Sigmoid colon (tissue), 7 donors: ENCODE results near the gene PXDN. TPM values are rescaled to one million over a fixed set of nuclear protein-coding genes. Genes with fewer than 3 reads are reported as not detected.

ENCODE experiments used
- DNase-seq: peaks from one replicate; pipeline ENCODE4 v3.0.0-alpha.2; 2019
- H3K27ac ChIP-seq, 4 donors: fragments of 200-600 bp; sonication (generic); one replicate each; pipeline ENCODE4 v1.5.1; 2016 to 2019; ENCODE audit warnings: mild to moderate bottlenecking in 1 of 4
- H3K27me3 ChIP-seq, 3 donors: fragments of 200-600 bp; sonication (generic); one replicate each; pipeline ENCODE4 v1.5.1; 2019; ENCODE audit warnings: mild to moderate bottlenecking in 1 of 3
- H3K36me3 ChIP-seq, 4 donors: fragments of 200-600 bp; sonication (generic); one replicate each; pipeline ENCODE4 v1.5.1; 2016 to 2019
- H3K4me1 ChIP-seq, 4 donors: fragments of 200-600 bp; sonication (generic); one replicate each; pipeline ENCODE4 v1.5.1; 2017 to 2019
- H3K4me3 ChIP-seq, 4 donors: fragments of 200-600 bp; sonication (generic); one replicate each; pipeline ENCODE4 v1.5.1; 2017 to 2019; ENCODE audit warnings: mild to moderate bottlenecking in 2 of 4, moderate library complexity in 1 of 4
- H3K9me3 ChIP-seq, 4 donors: fragments of 200-600 bp in 3 of 4; sonication (generic) in 3 of 4; one replicate each; pipeline versions ENCODE4 v1.5.1 to v1.6.1; 2013 to 2019
- CTCF ChIP-seq, 4 experiments: fragments of 450-650 bp in 3 of 4; fragments of 200-600 bp in 1 of 4; IDR thresholded peaks; one replicate each; pipeline ENCODE4 v1.5.1; 2016 to 2019; ENCODE audit warnings: antibody characterized with exemption in 4 of 4, mild to moderate bottlenecking in 3 of 4, moderate library complexity in 2 of 4
- EP300 ChIP-seq, 4 donors: sonication (generic); formaldehyde crosslinking; IDR thresholded peaks; one replicate each; pipeline ENCODE4 v1.6.1; 2017; ENCODE audit warnings: antibody characterized with exemption in 4 of 4
- POLR2A ChIP-seq, 2 donors: fragments of 450-650 bp; IDR thresholded peaks; one replicate each; pipeline ENCODE4 v1.6.1; 2016; ENCODE audit warnings: antibody characterized with exemption in 2 of 2, mild to moderate bottlenecking in 2 of 2, moderate library complexity in 2 of 2
- POLR2AphosphoS5 ChIP-seq, 4 donors: sonication (generic); formaldehyde crosslinking; IDR thresholded peaks; one replicate each; pipeline ENCODE4 v1.6.1; 2017; ENCODE audit warnings: antibody characterized with exemption in 4 of 4
- WGBS, 2 donors: extraction: QIAGEN DNeasy Blood & Tissue Kit; methylation state at CpG; one replicate each; pipeline ENCODE4 v1.1.7; 2013; 5-methylcytosine and 5-hydroxymethylcytosine counted together
- intact Hi-C: fragments of 100-400 bp; cut with DNase I; formaldehyde crosslinking; loops from one replicate; pipeline ENCODE4 v1.15.1; 2023
- polyA plus RNA-seq, 3 donors: library from polyadenylated mRNA; stranded (reverse); fragments of 200-250 nt; gene quantifications; one replicate each; pipeline ENCODE4 v1.2.3, GENCODE V29; 2013
- total RNA-seq, 4 donors: library from RNA; depleted of rRNA; stranded (reverse); fragments of >200 nt; gene quantifications; one replicate each; pipeline ENCODE4 v1.1.0, GENCODE V29; 2016
- donor health status: healthy with polysubstance abuse.
- donor health status: Bipolar disorder and iron deficiency.
- donor health status: healthy.

Gene PXDN
- total and polyA plus RNA-seq, 7 donors = 1.2 to 126 (median 34.4) TPM

- H3K27me3 ChIP-seq = no peaks in the 10 kb centered on the region
- WGBS, 2 donors = 96 to 97% methylated on average over 15 of the region's 15 CpGs
- no peak overlapping the region for H3K27ac ChIP-seq
- peak; percentile 50 for DNase-seq
- H3K4me1 ChIP-seq = peaks cover 0 to 19% (median 11%) of the 10 kb centered on the region in 4 donors
- H3K4me3 ChIP-seq = no peak overlapping the region
- intact Hi-C loops = no loop called here
- TF ChIP-seq CTCF (IDR thresholded peaks at IDR 0.05) = no peak
- no peak for TF ChIP-seq POLR2AphosphoS5 (IDR thresholded peaks at IDR 0.05)
- no peak for TF ChIP-seq EP300 (IDR thresholded peaks at IDR 0.05)
- no peaks in the 10 kb centered on the region for H3K9me3 ChIP-seq
- no peaks in the 10 kb centered on the region for H3K36me3 ChIP-seq
Observed at GRCh38 chr2:1603059-1603458, 141.3 kb downstream of the PXDN start.

GRCh38 chr2:1602278-1603010 is 141.9 kb downstream of the PXDN start:
- 89 to 90% methylated on average over 15 of the region's 15 CpGs for WGBS, 2 donors

GRCh38 chr2:1601471-1602277 is 142.6 kb downstream of the PXDN start:
- Histone ChIP-seq H3K27me3 (no peaks in the 10 kb centered on the region), H3K4me1 (peaks cover 0 to 19% (median 11%) of the 10 kb centered on the region in 4 donors), H3K36me3 (no peaks in the 10 kb centered on the region), H3K27ac (peak overlapping the region in 2 of 4 donors; percentile 14 to 20), H3K4me3 (no peak overlapping the region), H3K9me3 (no peaks in the 10 kb centered on the region)
- no peak for DNase-seq
- TF ChIP-seq EP300 (IDR thresholded peaks at IDR 0.05) (no peak), POLR2A (IDR thresholded peaks at IDR 0.05) (no peak), POLR2AphosphoS5 (IDR thresholded peaks at IDR 0.05) (no peak), CTCF (IDR thresholded peaks at IDR 0.05) (no peak)
- intact Hi-C loops = no loop called here
- WGBS, 2 donors = 76 to 79% methylated on average over 27 of the region's 27 CpGs

More at GRCh38 chr2:1602278-1603010, 141.9 kb downstream of the PXDN start:
- H3K4me1 ChIP-seq = peaks cover 0 to 19% (median 11%) of the 10 kb centered on the region in 4 donors
- DNase-seq = peak; percentile 58
- no peak overlapping the region for H3K4me3 ChIP-seq
- intact Hi-C loops = no loop called here
- TF ChIP-seq POLR2AphosphoS5 (IDR thresholded peaks at IDR 0.05) (no peak), CTCF (IDR thresholded peaks at IDR 0.05) (no peak), POLR2A (IDR thresholded peaks at IDR 0.05) (no peak), EP300 (IDR thresholded peaks at IDR 0.05) (no peak)
- no peaks in the 10 kb centered on the region for H3K27me3 ChIP-seq
- H3K36me3 ChIP-seq = no peaks in the 10 kb centered on the region
- H3K27ac ChIP-seq = peak overlapping the region in 2 of 4 donors; percentile 14 to 20
- H3K9me3 ChIP-seq = no peaks in the 10 kb centered on the region

GRCh38 chr2:1601067-1601412 is 143.3 kb downstream of the PXDN start:
- Histone ChIP-seq H3K27ac (no peak overlapping the region), H3K4me3 (no peak overlapping the region), H3K36me3 (no peaks in the 10 kb centered on the region), H3K4me1 (peaks cover 0 to 19% (median 11%) of the 10 kb centered on the region in 4 donors), H3K27me3 (no peaks in the 10 kb centered on the region), H3K9me3 (no peaks in the 10 kb centered on the region)
- TF ChIP-seq CTCF (IDR thresholded peaks at IDR 0.05) (no peak), EP300 (IDR thresholded peaks at IDR 0.05) (no peak), POLR2AphosphoS5 (IDR thresholded peaks at IDR 0.05) (no peak), POLR2A (IDR thresholded peaks at IDR 0.05) (no peak)
- intact Hi-C loops = no loop called here
- no peak for DNase-seq
- WGBS, 2 donors = 63 to 77% methylated on average over 5 of the region's 5 CpGs
